ENCODE results near the gene RTL1.

RTL1 gene

DNA sequence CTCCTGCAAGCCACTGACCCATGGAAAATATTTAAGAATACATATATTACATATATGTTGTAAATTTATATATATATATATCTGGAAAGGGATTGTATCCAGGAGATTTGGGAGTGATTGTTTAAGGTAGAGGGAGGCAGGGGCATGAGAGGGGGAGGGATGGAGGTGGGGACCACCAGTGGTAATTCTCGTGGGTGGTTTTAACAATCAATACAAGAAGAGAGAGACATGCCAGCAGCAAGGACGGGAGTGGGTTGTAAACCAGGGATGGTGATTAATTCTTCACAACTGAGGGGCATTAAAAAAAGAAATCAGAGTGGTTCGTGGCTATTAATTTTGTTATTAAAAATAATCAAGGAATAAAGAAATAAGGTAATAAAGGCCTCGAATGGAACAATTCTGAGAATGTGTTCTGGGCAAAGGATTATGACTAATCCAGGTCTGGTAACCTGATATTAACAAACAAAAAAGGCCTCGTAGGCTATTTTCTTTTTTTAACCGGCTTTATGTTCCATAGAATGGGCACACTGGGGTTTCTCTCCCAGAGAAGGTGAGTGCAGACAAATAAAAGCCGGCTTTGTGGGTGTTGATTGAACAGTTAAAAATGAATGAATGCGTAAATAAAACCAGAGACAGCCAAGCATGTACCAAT lies 8.3 kb upstream of the RTL1 start:
- no peak overlapping the region for H3K4me3 ChIP-seq (ENCODE audit: low read depth, low read length)
- ChIA-PET POLR2A (no interaction called here), CTCF (no interaction called here)
- TF ChIP-seq, protein P1, sequence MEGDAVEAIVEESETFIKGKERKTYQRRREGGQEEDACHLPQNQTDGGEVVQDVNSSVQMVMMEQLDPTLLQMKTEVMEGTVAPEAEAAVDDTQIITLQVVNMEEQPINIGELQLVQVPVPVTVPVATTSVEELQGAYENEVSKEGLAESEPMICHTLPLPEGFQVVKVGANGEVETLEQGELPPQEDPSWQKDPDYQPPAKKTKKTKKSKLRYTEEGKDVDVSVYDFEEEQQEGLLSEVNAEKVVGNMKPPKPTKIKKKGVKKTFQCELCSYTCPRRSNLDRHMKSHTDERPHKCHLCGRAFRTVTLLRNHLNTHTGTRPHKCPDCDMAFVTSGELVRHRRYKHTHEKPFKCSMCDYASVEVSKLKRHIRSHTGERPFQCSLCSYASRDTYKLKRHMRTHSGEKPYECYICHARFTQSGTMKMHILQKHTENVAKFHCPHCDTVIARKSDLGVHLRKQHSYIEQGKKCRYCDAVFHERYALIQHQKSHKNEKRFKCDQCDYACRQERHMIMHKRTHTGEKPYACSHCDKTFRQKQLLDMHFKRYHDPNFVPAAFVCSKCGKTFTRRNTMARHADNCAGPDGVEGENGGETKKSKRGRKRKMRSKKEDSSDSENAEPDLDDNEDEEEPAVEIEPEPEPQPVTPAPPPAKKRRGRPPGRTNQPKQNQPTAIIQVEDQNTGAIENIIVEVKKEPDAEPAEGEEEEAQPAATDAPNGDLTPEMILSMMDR (IDR thresholded peaks at IDR 0.05; ENCODE audit: insufficient read depth, low read length, missing control alignments), result no peak
- DNase-seq (ENCODE audit: low read depth, low spot score), result no peak

DNA sequence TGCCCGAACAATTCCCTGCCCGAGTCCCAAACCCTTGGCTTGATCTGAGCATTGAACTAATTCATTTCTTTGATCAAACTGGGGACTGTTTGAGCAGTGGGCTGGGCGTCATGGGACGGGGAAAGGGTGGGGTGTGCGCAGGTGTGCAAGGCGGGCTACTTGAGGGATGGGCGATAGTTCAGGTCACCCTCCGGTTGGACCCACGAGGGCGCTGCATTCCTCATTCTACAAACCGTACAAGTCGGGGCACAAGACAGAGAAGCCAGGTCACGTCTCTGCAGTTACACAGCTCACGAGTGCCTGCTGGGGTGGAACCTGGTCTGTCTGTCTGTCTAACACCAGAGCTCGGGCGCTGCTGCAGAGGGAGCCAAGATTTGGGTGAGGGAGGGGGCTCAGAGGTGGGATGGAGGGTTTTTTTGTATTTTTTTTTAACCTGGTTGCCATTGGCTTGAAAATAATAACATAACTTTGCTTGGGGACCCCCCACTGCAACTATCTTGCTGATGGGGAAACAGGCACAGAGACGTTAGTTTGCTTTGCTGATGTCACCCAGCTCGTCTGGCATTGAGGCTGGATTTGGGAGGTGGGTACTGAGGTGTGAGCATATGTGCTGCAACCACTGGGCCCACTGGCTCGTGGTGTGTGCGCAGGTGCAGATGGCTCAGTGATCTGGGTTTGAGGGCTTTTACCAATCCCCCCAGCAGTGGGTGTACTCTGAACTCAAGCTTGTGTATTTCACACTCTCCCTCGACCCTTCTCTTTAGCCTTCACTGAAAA lies 7.6 kb upstream of the RTL1 start:
- POLR2A ChIA-PET, result no interaction called here
- CTCF ChIA-PET, result no interaction called here
- no peak overlapping the region for H3K4me3 ChIP-seq (ENCODE audit: low read depth, low read length)
- no peak for DNase-seq (ENCODE audit: low read depth, low spot score)
- TF ChIP-seq, protein P1 (IDR thresholded peaks at IDR 0.05; ENCODE audit: insufficient read depth, low read length, missing control alignments), result no peak

DNA sequence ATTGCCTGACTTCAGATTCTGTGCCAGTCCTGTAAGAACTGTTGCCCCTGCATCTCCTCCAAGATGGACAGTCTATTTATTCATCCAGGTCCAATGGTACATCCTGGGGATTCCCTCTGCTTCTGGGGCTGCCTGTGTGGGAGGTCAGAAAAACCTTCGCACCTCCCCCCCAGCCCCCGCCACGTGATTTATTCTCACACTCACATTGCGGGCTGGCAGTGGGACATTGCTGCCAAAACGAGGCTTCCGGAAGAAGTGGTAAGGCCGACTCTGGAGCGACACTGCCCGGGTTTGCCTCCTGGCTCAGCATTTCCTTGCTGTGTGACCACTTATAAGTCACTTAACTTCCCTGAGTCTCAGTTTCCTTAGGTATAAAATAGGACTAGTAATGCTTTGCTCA lies 5.9 kb upstream of the RTL1 start:
- no peak for DNase-seq (ENCODE audit: low read depth, low spot score)

DNA sequence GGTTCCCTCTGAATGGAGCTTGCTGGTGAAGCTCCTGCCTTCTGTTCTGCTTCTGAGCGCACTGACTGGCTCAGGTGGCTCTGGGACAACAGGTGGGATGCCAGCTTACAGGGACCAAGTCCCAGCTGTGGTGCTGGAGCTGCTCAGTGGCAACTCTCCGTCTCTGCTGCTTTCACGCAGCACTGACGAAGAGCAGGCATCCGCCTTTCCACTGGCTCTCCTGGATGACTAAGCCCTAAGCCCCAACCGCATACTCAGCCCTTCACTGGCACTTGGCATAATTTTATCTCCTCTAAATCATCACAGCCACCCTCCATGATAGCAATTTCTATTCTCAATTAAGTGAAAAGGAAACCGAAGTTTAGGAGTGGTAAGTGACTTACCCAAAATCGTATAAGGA lies 3.7 kb upstream of the RTL1 start:
- POLR2A ChIA-PET, result no interaction called here
- DNase-seq (ENCODE audit: low read depth, low spot score), result no peak
- TF ChIP-seq, protein P1 (IDR thresholded peaks at IDR 0.05; ENCODE audit: insufficient read depth, low read length, missing control alignments), result no peak
- CTCF ChIA-PET, result interaction anchor here (1.0 kb wide), 1 partner anchor 17 kb away, joined by 3 read pairs; no protein-coding TSS in a partner anchor
- no peak overlapping the region for H3K4me3 ChIP-seq (ENCODE audit: low read depth, low read length)

More for the DNA sequence above, 5.9 kb upstream of the RTL1 start:
- TF ChIP-seq, protein P1 (IDR thresholded peaks at IDR 0.05; ENCODE audit: insufficient read depth, low read length, missing control alignments), result no peak
- H3K4me3 ChIP-seq (ENCODE audit: low read depth, low read length), result no peak overlapping the region
- POLR2A ChIA-PET, result no interaction called here
- CTCF ChIA-PET, result no interaction called here

DNA sequence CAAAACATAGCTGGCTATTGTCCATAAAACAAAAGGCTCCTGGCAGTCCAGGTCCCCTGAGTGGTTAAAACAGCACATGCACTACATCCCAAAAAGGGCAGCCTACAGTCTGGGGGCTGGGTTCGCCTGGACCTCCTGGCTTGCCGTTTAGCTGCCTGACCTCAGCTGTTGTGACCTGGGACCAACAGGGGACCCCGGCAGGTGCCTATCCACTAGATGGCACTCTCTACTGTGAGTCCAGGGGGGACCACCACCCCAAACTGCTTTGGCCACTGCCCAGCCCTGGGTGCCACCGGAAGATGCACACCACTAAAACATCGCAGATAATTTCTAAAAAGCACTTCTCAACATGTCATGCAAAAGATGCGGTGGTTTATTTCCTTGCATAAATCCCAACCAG lies 2.9 kb upstream of the RTL1 start:
- CTCF ChIA-PET, result interaction anchor here (1.0 kb wide), 1 partner anchor 18 kb away, joined by 3 read pairs; no protein-coding TSS in a partner anchor
- H3K4me3 ChIP-seq (ENCODE audit: low read depth, low read length), result no peak overlapping the region
- POLR2A ChIA-PET, result no interaction called here
- TF ChIP-seq, protein P1 (IDR thresholded peaks at IDR 0.05; ENCODE audit: insufficient read depth, low read length, missing control alignments), result no peak
- no peak for DNase-seq (ENCODE audit: low read depth, low spot score)

DNA sequence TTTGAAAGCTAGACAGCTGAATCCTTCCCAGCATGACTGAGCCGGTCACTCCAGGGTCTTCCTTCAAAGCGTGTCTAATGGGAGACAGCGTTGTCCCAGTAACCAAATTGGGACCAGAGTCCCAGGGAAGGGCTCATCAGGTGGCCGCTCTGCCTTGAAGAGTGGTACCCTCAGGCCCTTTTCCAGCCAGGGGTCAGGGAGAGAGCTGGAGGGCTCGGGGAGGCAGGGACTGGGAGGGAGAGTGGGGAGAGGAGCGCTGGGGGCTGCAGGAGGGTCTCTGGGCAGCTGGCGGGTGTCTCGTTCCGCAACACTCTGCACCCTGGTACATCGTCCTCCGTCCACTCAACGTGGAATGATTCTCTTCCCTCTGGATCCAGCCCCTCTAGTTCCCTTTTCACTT lies 1.6 kb upstream of the RTL1 start:
- no peak for DNase-seq (ENCODE audit: low read depth, low spot score)
- POLR2A ChIA-PET, result no interaction called here
- no peak overlapping the region for H3K4me3 ChIP-seq (ENCODE audit: low read depth, low read length)
- TF ChIP-seq, protein P1 (IDR thresholded peaks at IDR 0.05; ENCODE audit: insufficient read depth, low read length, missing control alignments), result no peak
- CTCF ChIA-PET, result interaction anchor here (1.0 kb wide), 1 partner anchor 14 kb away, joined by 3 read pairs; no protein-coding TSS in a partner anchor
